ENCODE measurements around the gene PNPLA3.

DNA sequence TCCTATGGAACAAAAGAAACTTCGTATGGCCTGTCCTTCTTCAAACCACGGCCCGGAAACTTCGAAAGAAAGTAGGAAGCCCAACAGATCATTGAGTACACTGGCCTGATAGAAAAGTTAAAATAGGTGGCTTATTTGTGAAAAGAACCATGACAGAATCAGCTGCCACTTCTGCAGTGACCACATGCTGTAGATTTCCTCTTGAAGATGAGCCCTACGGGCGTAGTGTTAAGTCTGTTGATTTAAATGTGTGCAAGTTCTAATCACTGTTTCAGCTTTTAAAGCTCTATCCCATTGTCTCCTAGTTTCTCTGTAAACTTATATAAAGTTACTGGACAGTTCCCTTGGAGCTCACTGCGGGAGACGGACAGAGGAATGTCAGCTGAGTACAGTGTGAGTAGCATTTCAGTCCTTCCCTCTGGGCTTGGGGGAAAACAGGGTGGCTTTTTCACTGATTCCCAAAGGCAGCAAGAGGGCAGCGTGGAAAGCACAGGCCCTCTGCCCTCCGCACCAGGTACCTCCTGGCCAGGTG, 49.4 kb downstream of the PNPLA3 start:
- TF ChIP-seq, protein P1, sequence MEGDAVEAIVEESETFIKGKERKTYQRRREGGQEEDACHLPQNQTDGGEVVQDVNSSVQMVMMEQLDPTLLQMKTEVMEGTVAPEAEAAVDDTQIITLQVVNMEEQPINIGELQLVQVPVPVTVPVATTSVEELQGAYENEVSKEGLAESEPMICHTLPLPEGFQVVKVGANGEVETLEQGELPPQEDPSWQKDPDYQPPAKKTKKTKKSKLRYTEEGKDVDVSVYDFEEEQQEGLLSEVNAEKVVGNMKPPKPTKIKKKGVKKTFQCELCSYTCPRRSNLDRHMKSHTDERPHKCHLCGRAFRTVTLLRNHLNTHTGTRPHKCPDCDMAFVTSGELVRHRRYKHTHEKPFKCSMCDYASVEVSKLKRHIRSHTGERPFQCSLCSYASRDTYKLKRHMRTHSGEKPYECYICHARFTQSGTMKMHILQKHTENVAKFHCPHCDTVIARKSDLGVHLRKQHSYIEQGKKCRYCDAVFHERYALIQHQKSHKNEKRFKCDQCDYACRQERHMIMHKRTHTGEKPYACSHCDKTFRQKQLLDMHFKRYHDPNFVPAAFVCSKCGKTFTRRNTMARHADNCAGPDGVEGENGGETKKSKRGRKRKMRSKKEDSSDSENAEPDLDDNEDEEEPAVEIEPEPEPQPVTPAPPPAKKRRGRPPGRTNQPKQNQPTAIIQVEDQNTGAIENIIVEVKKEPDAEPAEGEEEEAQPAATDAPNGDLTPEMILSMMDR (IDR thresholded peaks at IDR 0.05) = no peak
- no peak for TF ChIP-seq POLR2A (IDR thresholded peaks at IDR 0.05)
